Bladder microvascular endothelial cell (primary cell): ENCODE results near the gene COX8C. TPM values are rescaled to one million over a fixed set of nuclear protein-coding genes. Genes with fewer than 3 reads are reported as not detected.

Experiments
- total RNA-seq: library from RNA; depleted of rRNA; stranded (reverse); fragments of >200 nt; gene quantifications from 2 replicates; pipeline ENCODE4 v1.2.3, GENCODE V29; 2014

COX8C gene
- total RNA-seq, result not detected in 2 replicates

GRCh38 chr14:93346926-93347721, at the start of gene COX8C:
COX8C (plus strand) TSS chr14:93347182; CDS start chr14:93347269, 87 bp downstream.

GRCh38 chr14:93332853-93333630, 13.9 kb upstream of the COX8C start, which contains the start of gene BTBD7:
BTBD7 (minus strand) TSS chr14:93333036; CDS start chr14:93296051, 36,985 bp downstream.

Other genes with a start within 250 kb of the COX8C start
- 18.1 and 34.5 TPM in 2 replicates for gene ITPK1, start 231.3 kb upstream of the COX8C start, total RNA-seq
- 14.1 and 27.1 TPM in 2 replicates for gene MOAP1, start 162.3 kb upstream of the COX8C start, total RNA-seq
- 5.2 and 12.2 TPM in 2 replicates for gene LYSET, start 161.9 kb upstream of the COX8C start, total RNA-seq
- gene GON7, start 140.1 kb upstream of the COX8C start, total RNA-seq, result 13.6 and 16.0 TPM in 2 replicates
- 41.4 and 58.7 TPM in 2 replicates for gene UBR7, start 139.9 kb upstream of the COX8C start, total RNA-seq
- gene BTBD7, start 14.1 kb upstream of the COX8C start, total RNA-seq, result 13.9 and 30.8 TPM in 2 replicates
- 0.06 TPM in 1 of 2 replicates, not detected in the other for gene UNC79, start 83.8 kb downstream of the COX8C start, total RNA-seq